GM21529 (cell line): ENCODE measurements around the gene ACOT7.

Source experiments
- ATAC-seq: cut with Tn5 transposase; IDR thresholded peaks from one replicate; pipeline ENCODE4 v1.9.1; 2021; ENCODE audit not compliant: unreplicated experiment

The ACOT7 gene

GRCh38 chr1:6271554-6271953 is 122.0 kb downstream of the ACOT7 start:
- ATAC-seq = no peak

DNA sequence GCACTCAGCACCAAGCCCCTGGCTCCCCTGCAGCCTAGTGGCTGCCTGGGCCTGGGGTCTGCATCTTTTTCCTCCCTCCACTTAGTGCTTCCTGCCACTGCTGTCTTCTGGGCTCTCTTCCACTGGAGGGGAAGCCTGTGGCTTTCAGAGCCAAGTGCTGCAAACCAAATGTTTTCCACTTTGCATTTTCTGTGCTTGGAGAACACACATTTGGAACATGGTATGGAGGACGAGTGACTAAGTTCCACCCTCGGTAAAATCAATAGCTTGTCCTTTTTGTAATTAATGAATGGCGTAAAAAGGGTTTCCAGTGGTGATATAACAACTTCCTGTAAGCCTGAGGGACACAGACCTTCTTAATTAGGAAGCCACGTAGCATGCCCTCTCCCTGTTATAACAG is 122.6 kb downstream of the ACOT7 start:
- ATAC-seq = no peak

DNA sequence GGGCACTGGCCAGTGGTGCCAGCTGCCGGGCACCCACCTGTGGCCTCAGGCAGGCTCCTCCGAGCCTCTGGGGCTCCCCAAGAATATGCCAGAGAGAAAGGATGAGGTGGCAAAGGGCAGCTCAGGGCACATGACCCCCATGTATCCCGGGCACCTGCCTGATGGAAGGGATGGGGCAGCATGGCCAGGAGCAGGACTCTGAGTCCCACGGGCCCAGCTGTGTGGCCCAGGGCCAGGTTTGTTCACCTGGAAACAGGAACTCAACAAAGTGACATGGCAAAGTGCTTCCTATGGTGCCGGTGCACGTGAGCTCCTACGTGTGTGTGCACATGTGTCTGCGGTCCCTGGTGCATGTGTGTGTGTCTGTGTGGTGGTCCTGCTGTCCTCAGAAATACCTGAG is 123.2 kb downstream of the ACOT7 start:
- ATAC-seq = no peak

DNA sequence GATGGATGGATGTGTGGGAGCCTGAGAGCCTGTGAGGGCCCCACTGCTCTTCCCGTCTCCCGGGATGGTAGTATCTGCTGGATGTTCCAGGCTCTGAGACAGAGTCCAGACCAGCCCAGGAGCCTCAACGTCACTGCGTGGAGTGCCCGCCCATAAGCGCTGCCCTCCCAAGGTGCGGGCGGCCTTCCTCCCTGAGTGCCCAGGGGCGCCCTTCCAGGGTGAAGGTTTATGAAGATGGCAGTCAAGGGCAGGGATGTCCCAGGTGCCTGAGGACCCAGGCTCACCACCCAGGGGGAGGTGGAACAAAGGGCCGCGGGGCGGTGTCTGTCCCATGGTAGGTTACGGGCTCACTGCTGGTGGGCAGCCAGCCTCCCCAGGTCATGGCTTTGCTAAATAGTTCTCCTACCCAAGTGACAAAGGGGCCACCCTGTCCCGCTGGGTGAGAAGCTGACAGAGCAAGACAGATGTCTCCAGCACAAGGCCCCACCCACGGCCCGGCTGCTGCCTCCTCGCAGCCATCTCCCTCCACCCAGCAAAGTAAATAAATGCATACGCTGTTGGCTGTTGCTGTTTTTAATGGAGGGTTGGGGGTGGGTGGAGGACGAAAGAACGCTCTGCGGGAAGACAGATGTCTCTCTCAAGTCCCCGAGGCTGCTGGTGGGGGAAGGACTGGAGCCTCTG is 123.7 kb downstream of the ACOT7 start:
- ATAC-seq = no peak

DNA sequence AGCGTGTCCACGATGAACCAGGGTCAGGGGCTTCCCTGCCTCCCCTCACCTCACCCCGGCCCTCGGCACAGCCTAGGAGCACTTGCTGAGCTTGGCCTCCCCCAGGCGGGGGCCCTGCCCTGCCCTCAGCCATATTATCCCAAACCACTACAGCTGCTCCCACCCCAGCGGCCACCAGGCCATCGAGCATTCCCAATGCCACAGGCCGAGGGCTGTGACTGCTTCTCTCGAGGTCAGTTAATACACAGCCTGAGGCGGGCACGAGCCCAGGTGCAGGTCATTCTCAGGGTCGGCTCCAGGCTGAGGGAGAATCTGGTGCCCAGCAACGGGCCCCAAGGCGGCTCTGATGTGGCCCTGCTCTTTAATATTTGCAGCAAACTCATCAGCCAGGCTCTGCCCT is 124.3 kb downstream of the ACOT7 start:
- ATAC-seq = no peak

GRCh38 chr1:6268415-6268814 is 125.2 kb downstream of the ACOT7 start:
- ATAC-seq = no peak

DNA sequence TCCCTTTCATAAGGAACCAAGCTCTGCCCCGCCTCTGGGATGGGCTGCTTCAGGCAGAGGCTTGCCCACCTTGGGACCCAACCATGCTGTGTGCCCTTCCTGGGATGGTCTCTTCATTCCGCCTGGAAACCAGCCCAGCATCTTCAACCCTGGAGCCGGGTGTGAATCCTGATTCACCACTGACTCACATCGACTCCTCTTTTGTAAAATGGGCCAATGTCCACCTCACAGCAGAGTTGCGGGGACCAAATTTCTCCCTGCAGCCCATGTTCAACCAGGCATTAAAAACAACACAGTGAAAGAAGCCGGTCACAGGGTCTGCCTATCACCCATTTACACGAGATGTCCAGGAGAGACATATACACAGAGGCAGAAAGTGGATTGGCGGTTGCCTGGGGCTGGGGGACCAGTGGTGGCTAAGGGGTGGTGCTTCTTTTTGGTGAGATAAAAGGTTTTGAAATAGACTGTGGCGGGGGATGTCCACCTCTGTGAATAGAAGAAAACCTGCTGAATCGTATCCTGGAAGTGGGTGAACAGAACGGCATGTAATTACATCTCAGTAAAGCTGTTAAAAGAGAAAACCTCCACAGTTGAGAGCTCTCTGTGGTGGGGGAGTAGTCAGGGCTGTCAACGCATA is 125.8 kb downstream of the ACOT7 start:
- no peak for ATAC-seq

- ATAC-seq = no peak
These were observed 126.9 kb downstream of the ACOT7 start for GRCh38 chr1:6266641-6267040.

- no peak for ATAC-seq
These were observed 128.4 kb downstream of the ACOT7 start for GRCh38 chr1:6265151-6265550.

DNA sequence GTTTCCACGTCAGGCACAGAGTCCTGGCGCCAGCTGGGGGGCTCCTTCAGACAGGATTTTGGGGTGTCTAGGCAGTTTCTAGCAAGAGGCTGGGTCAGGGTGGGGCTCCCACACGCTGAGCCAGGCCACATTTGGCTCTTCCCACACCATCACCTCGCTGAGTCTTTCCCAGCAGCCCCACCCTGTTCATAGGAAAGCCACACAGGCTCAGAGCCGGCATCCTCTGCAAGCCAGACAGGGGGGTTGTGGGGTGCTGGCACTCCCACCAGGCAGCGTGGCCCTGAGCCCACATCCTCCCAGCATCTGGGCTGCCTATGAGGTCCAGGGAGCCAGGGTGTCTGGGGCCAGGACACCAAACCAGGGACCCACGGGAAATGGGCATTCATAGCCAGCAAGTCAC is 129.9 kb downstream of the ACOT7 start:
- no peak for ATAC-seq

DNA sequence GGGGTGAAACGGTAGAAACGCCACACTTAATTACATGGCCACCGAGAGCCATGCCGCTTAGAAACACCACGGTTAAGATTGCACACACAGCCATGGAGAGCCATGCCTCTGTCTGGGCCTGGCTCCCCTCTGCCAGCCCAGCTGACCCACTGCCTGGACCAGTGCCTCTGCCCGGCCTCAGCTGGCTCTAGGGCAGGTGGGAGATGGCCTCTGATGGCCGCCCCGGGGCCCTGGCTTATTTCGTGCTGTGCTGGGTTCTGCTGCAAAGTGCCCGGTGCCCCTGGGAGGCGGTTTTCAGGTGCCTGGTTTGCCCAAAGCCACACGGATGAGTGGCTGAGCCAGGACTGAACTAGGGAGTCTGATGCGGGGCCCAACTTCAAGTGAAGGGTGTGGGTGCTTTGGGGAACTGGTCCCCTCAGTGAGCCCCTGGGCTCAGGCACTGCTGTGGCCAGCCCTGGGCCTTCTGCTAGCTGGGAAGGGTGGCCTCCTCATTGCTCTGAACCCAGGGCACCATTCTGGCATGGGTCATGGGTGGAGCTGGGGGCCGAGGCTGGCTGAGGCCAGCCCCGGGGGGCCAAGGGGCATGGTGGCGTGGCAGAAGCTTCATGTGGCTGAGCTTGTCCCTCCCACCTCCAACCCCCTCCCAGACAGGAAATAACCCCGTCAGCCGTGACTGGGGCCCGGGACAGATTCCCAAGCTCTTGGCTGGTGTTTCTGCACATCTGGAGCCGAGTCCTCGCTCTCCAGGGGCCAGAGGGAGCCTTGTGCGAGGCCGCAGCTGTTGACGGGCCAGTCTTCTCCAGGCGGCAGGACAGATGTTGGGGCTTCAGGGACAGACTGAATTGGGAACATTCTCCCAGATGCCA is 130.8 kb downstream of the ACOT7 start:
- ATAC-seq = no peak

DNA sequence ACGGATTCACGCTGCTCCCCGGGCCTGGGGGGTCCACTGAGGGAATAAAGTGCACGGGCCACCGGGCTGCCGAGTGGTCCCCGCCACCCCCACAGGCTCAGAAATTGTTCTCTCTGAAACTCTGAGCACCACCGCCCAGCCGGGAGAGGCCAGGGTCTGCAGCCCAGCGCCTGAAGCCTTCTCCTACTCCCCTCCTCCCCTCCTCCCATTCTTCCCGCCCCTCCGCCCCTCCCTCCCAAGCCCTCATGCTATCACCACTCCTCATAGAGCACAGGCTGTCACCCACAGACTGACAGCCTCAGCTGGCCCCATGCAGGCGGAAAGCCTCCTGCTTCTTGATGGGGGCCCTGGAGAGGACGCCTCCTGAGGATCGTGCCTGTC is 132.0 kb downstream of the ACOT7 start:
- no peak for ATAC-seq

DNA sequence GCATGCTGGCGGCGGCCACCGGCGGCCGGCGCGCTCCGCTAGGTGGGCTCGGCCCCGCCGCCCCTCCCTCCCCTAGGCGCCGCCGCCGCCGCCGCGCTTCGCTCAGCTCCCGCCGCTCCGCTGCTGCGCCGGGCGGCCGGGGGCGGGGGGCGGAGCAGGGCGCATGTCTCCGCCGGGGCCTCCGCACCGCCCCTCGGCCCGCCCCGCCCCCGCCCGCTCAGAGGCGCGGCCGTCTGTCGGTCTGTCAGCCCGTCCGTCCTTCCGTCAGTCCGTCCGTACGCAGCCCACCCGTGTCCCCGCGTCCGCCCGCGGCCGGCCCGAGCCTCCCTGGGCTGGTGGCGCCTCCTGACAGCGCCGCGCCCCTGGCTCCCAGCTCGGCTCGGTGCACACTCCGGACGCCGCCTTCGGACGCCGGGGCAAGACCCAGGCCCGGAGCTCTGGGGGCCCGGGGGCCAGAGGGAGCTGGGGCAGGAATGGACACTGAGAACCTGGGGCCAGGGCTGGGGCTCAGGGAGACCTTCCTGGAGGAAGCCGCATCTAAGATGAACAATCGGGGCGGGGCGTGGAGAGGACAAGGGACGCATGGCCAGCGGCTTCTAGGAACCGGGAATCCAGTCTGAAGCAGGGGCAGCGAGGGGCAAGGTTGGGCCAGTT is 132.5 kb downstream of the ACOT7 start, which contains the start of gene GPR153:
GPR153 (minus strand) TSS at position 138 of the 654 bp plus-strand sequence. CDS start 6,193 bp downstream, outside the sequence.
- ATAC-seq = no peak

DNA sequence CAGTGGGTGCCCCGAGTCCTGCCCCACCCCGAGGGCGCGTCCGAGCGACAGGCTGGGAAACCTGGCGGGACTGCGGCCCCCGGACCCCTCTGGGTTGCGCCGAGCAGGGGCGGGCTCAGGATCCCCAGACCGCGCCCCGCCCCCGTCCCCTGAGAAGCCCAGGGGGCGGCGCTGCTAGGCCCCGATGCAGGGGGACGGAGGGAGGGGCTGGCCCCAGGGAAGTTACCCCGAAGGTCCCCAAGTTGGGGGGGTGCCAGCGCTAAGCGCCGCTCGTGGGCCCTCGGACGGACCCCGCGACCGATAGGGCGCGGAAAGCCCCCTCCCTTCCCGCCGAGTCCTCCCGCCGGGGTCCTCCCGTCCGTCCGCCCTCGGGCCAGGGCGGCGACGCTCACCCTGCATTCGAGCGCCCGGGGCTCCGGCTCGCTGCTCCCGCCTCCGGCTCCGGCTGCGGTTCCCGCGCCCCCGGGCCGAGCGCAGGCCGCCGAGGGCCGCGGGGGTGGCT is 133.1 kb downstream of the ACOT7 start:
- ATAC-seq = no peak

- peak; percentile 58 for ATAC-seq
These were observed 133.8 kb downstream of the ACOT7 start for GRCh38 chr1:6259491-6260362.

DNA sequence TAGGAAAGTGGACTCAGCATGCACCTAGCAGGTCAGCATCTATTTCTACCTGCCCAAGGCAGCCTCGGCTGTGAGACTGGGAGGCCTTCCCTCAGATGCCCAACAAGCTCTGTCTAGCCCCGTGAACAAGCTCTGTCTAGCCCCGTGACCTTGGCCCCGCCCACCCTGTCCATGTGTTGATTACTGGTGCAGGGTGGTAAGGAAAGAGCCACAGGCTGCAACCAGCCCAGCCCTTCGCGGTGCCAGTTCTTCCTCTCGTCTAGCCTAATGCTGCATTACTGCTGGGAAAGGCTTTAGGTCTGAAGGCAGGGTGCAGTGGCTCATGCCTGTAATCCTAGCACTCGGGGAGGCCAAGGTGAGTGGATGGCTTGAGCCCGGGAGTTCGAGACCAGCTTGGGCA is 134.9 kb downstream of the ACOT7 start:
- no peak for ATAC-seq

DNA sequence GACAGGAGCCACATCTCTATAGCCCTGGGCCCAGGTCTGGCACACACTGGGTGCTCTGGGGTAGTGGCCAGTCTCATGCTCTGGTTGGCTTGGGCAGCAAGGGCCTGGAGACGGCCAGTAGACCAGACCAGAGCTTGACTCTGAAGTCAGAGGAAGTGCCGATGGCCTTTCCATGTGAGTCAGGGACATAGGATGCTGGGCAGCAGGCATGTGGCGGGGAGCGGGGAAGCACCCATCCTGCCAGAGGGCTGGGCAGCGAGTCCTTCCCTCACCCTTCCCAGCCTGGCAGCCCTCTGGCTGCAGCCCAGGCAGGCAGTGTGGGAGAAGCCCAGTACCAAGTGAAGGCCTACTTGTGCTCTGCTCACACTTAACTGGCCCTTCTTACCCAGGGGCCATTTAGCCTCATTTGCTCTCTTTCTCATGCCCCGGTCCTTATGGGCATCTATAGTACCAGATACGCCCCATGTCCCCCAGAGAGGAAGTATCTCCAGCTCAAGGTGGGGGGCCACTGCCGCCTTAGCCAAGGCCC is 136.0 kb downstream of the ACOT7 start:
- no peak for ATAC-seq

DNA sequence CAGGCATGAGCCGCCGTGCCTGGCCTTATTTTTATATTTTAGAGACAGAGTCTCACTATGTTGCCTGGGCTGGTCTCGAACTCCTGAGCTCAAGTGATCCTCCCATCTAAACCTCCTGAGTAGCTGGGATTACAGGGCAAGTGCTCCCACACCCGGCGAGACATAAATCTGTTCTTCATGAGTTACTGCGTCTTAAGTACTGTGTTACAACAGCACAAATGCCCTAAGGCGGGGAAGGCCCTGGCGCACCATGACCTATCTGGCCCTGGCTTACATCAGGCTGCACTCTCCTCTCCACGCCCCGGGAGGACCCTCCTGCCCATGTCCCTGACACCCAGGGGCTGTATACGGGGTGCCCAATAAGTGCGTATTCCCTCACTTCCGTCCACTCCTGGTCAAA is 136.9 kb downstream of the ACOT7 start:
- ATAC-seq = no peak

GRCh38 chr1:6254691-6255090 is 138.9 kb downstream of the ACOT7 start:
- ATAC-seq = no peak

DNA sequence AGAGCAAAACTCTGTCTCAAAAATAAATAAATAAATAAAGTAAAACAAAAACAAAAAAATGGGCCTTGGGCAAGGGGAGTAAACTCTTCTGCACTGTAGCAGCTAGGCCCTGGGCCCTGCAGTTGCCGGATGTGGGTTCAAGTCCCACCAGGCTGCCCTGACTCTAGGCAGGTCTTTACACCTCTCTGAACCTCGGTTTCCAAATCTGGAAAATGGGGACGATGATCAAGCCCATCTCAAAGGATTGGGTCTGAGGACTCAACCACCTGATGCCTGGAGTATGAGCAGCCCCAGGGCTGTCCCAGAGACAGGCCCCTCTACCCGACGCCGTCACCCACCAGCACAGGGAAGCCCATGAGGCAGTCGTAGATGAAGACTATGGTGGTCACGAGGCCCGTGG is 140.2 kb downstream of the ACOT7 start:
- no peak for ATAC-seq
